AG09309 (cell line): Measurements from ENCODE around the gene WDR27.

Experiments
- DNase-seq: peaks from one replicate; pipeline ENCODE4 v3.0.0-alpha.2; 2010; ENCODE audit warnings: low read depth
- H3K4me3 ChIP-seq: 2 replicates; pipeline ENCODE4 v1.5.1; 2011; ENCODE audit warnings: mild to moderate bottlenecking, low read depth, low read length, moderate library complexity; ENCODE audit not compliant: control insufficient read depth
- CTCF ChIP-seq: IDR thresholded peaks from 2 replicates; pipeline ENCODE4 v1.5.1; 2011; ENCODE audit warnings: mild to moderate bottlenecking, low read depth, low read length, inconsistent platforms; ENCODE audit not compliant: insufficient read depth, control insufficient read depth; ENCODE audit errors: missing control alignments

The WDR27 gene

DNA sequence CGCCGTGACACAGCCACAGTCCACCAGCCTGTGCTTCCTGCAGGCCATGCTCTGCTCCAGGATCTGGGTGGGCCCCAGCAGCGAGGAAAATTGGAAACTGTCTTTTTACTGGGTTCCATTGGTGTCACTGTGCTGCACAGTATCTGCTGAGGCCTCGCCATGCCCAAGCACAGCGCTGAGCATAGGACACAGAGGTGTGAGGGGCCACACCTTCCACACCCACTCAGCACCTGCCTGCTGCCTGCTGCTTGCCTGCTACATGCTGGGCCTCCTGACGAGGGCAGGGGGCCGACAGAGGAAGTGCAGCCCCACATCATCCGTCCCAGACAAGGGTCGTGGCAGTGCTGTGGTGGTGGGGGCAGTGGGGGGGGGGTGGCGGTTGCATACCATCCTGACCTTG is 275.2 kb downstream of the WDR27 start:
- no peak for DNase-seq
- no peak overlapping the region for H3K4me3 ChIP-seq
- TF ChIP-seq CTCF, result no peak

GRCh38 chr6:169425628-169426370 is 276.0 kb downstream of the WDR27 start:
- no peak for DNase-seq
- no peak for TF ChIP-seq CTCF
- no peak overlapping the region for H3K4me3 ChIP-seq

GRCh38 chr6:169424821-169425240 is 277.0 kb downstream of the WDR27 start:
- no peak overlapping the region for H3K4me3 ChIP-seq
- no peak for DNase-seq

DNA sequence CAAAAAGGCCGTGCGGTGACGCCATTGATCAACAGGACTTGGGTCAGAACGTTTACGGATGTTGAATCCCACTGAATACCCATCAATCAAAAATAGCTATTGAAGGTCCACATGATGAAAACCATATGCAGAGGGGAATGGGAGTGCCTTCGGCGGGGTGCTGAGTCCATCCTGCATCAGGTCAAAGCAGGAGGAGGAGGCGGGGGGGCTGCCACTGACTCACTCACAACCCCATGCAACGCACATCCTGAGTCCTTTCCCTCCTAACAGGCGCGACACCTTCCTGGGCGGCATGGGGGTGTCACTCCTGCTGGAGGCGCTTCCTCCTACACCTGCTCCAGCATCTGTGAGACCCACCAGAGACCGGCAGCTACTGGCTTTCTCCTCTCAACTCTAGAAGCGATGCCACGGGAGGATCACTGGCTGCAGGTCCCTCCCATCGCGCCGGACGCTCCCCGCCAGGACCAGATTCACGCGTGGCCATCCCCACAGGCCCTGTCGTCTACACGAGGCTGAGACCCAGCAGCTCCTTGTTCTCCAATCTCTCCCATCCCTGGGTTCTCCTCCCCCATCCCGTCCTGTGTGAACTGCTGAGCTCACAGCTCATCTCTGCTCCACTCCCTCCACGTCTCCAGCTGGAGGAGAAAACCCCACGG is 277.6 kb downstream of the WDR27 start:
- H3K4me3 ChIP-seq, result no peak overlapping the region
- no peak for TF ChIP-seq CTCF
- DNase-seq, result no peak

More at GRCh38 chr6:169424821-169425240, 277.0 kb downstream of the WDR27 start:
- no peak for TF ChIP-seq CTCF

DNA sequence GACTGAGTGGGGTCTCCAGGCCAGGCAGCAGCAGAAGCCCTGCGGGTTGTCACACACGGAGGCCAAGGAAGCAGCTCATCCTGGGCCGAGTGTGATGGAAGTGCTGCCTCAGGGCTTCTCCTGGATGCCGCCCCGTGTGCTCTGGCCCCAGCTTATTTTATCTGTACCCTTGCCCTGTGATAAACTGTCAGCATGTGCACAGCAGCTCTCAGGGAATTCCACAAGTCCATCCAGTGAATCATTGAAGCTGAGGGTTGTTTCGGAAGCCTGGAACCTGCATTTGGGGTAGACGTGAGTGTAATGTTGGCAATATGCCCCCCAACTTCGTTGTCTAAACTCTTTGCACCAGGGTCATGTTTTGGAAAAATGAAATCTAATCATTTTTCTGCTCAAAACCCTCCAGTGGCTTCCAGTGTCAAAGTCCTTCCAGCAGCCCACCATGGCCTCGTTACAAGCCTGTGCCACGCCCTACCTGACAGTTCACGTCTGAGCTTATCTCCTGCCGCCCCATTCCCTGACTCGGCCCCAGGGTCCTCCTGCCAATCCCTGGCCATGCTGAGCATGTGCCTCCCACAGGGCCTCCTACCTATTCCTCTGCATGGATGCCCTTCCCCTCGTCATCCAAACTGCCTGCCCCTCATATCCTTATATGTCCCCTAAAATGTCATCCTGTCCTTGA is 280.1 kb downstream of the WDR27 start:
- no peak overlapping the region for H3K4me3 ChIP-seq
- DNase-seq, result no peak
- TF ChIP-seq CTCF, result no peak

DNA sequence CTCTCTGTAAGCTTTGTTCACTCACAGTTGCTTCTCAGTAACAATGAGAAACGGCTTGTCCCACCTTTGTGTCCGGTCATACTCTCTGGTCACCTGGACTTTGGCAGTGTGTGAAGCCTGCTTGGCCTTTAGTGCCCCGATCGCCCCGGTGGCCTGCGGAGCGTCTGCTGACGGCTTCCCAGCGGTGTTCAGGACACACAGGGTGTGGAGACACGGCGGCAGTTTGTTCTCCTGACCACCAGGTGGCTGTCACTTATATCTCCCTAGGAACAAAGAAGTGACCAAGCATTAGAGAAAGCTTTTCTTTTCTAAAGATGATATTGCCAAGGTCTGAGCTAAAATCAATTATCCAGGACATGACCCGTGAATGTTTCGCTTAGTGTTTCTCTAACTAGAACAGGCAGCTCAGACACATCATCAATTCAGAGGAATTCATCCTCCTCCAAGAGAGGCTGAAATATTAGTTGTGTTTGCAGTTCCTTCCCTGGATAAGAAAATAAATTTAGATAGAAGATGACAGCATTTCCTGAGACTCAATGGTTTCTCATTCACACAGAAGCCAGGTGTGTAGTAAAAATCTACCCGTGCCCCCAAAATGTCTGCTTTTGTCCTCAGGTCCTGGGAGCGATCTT is 280.8 kb downstream of the WDR27 start:
- DNase-seq, result no peak
- H3K4me3 ChIP-seq, result no peak overlapping the region
- no peak for TF ChIP-seq CTCF
